CD14-positive monocyte (primary cell): Measurements from ENCODE around the gene MEOX1. TPM values are rescaled to one million over a fixed set of nuclear protein-coding genes. Genes with fewer than 3 reads are reported as not detected.

Experiments
- DNase-seq, 3 donors: peaks; one replicate each; pipeline ENCODE4 v3.0.0-alpha.2; 2011 to 2022
- H2AFZ ChIP-seq: 2 replicates; pipeline ENCODE4 v1.6.0; 2012; ENCODE audit warnings: mild to moderate bottlenecking, low read depth, low read length, inconsistent platforms; ENCODE audit not compliant: insufficient read depth, poor library complexity, severe bottlenecking
- H3K27ac ChIP-seq, 2 donors: 1 replicate in 1 of 2; 2 replicates in 1 of 2; pipeline ENCODE4 v1.5.1; 2012 to 2013; ENCODE audit warnings: low read length in 2 of 2, control low read depth in 1 of 2, inconsistent platforms in 1 of 2, low read depth in 1 of 2, mild to moderate bottlenecking in 1 of 2
- H3K27me3 ChIP-seq, 2 donors: one replicate each; pipeline versions ENCODE4 v1.6.0 to v1.6.1; 2011 to 2013; ENCODE audit warnings: low read length in 2 of 2; ENCODE audit not compliant: control insufficient read depth in 2 of 2, insufficient read depth in 2 of 2
- H3K36me3 ChIP-seq, 2 donors: replicated peaks in 1 of 2; 1 replicate in 1 of 2; 2 replicates in 1 of 2; pipeline versions ENCODE4 v1.5.1 to v1.6.1; 2012 to 2013; ENCODE audit warnings: low read length in 2 of 2, control low read depth in 1 of 2, inconsistent platforms in 1 of 2, mild to moderate bottlenecking in 1 of 2; ENCODE audit not compliant: insufficient read depth in 2 of 2, control insufficient read depth in 1 of 2
- H3K4me1 ChIP-seq, 2 donors: 1 replicate in 1 of 2; 2 replicates in 1 of 2; pipeline versions ENCODE4 v1.5.1 to v1.6.1; 2012 to 2013; ENCODE audit warnings: low read length in 2 of 2, control low read depth in 1 of 2, inconsistent platforms in 1 of 2, mild to moderate bottlenecking in 1 of 2, moderate library complexity in 1 of 2; ENCODE audit not compliant: insufficient read depth in 2 of 2, control insufficient read depth in 1 of 2
- H3K4me2 ChIP-seq: replicated peaks from 2 replicates; pipeline ENCODE3; 2012; ENCODE audit warnings: low read length, moderate library complexity, mild to moderate bottlenecking; ENCODE audit not compliant: poor library complexity, severe bottlenecking; ENCODE audit errors: extremely low read depth
- H3K4me3 ChIP-seq, 3 experiments: fragments of 200-600 bp in 1 of 3; sonication (generic) in 1 of 3; replicated peaks in 1 of 3; 1 replicate in 2 of 3; 2 replicates in 1 of 3; pipeline ENCODE4 v1.5.1; 2011 to 2013; ENCODE audit warnings: low read length in 3 of 3, mild to moderate bottlenecking in 3 of 3, control low read depth in 2 of 3, low read depth in 2 of 3, inconsistent platforms in 1 of 3, moderate library complexity in 1 of 3
- H3K79me2 ChIP-seq: 2 replicates; pipeline ENCODE4 v1.6.0; 2012; ENCODE audit warnings: mild to moderate bottlenecking, control low read depth, inconsistent platforms, low read length, moderate library complexity; ENCODE audit not compliant: insufficient read depth
- H3K9ac ChIP-seq: 2 replicates; pipeline ENCODE4 v1.6.0; 2017; ENCODE audit warnings: low read length, mild to moderate bottlenecking; ENCODE audit not compliant: insufficient read depth, poor library complexity, severe bottlenecking
- H3K9me3 ChIP-seq, 2 donors: replicated peaks in 1 of 2; 1 replicate in 1 of 2; 2 replicates in 1 of 2; pipeline versions ENCODE4 v1.5.1 to v1.6.1; 2012 to 2013; ENCODE audit warnings: low read length in 2 of 2, control low read depth in 1 of 2; ENCODE audit not compliant: control insufficient read depth in 1 of 2, insufficient read depth in 1 of 2
- H4K20me1 ChIP-seq: 2 replicates; pipeline ENCODE4 v1.6.0; 2012; ENCODE audit warnings: mild to moderate bottlenecking, low read length, control low read depth, moderate library complexity; ENCODE audit not compliant: insufficient read depth
- H3K27ac Mint-ChIP-seq, 7 donors: one replicate each; pipeline ENCODE4 v1.8.0; 2020; ENCODE audit warnings: mild to moderate bottlenecking in 7 of 7, mixed read lengths in 7 of 7, moderate library complexity in 6 of 7, inconsistent platforms in 2 of 7
- H3K27me3 Mint-ChIP-seq, 3 donors: one replicate each; pipeline ENCODE4 v1.8.0; 2021 to 2022; ENCODE audit warnings: low read depth in 3 of 3, mild to moderate bottlenecking in 3 of 3, mixed read lengths in 3 of 3, moderate library complexity in 3 of 3, inconsistent platforms in 1 of 3
- H3K36me3 Mint-ChIP-seq, 2 donors: one replicate each; pipeline ENCODE4 v1.8.0; 2020; ENCODE audit warnings: mixed read lengths in 2 of 2, inconsistent platforms in 1 of 2, mild to moderate bottlenecking in 1 of 2
- H3K4me1 Mint-ChIP-seq: one replicate; pipeline ENCODE4 v1.8.0; 2020; ENCODE audit warnings: mild to moderate bottlenecking, mixed read lengths
- H3K4me3 Mint-ChIP-seq, 2 donors: one replicate each; pipeline ENCODE4 v1.8.0; 2020; ENCODE audit warnings: mild to moderate bottlenecking in 2 of 2, mixed read lengths in 2 of 2, moderate library complexity in 1 of 2
- H3K9me3 Mint-ChIP-seq, 7 donors: one replicate each; pipeline ENCODE4 v1.8.0; 2020 to 2022; ENCODE audit warnings: mixed read lengths in 7 of 7, mild to moderate bottlenecking in 6 of 7, moderate library complexity in 6 of 7, inconsistent platforms in 2 of 7
- WGBS: methylation state at CpG from one replicate; pipeline ENCODE4 v1.1.5; 2013; ENCODE audit warnings: missing lambda C conversion rate; ENCODE audit not compliant: insufficient coverage; 5-methylcytosine and 5-hydroxymethylcytosine counted together
- intact Hi-C, 2 donors: fragments of 100-400 bp; cut with micrococcal nuclease; formaldehyde crosslinking; loops; one replicate each; pipeline versions ENCODE4 v1.15.0 to v1.15.1; 2023
- polyA plus RNA-seq, 3 donors: library from polyadenylated mRNA; depleted of rRNA in 1 of 3; unstranded in 2 of 3; stranded (reverse) in 1 of 3; fragments of 300-500 nt in 2 of 3; fragments of >200 nt in 1 of 3; fragmentation: Illumina TruSeq in 2 of 3; gene quantifications; 1 replicate in 2 of 3; 2 replicates in 1 of 3; pipeline ENCODE4 v1.2.3, GENCODE V29; 2012 to 2021
- TF ChIP-seq, protein P1 (sequence below): fragments of 200-600 bp; IDR thresholded peaks from one replicate; pipeline ENCODE4 v1.8.0; 2022; ENCODE audit warnings: antibody characterized with exemption, mild to moderate bottlenecking

MEOX1 gene
- polyA plus RNA-seq, 3 donors, result 0.06 TPM; not detected in 2

DNA sequence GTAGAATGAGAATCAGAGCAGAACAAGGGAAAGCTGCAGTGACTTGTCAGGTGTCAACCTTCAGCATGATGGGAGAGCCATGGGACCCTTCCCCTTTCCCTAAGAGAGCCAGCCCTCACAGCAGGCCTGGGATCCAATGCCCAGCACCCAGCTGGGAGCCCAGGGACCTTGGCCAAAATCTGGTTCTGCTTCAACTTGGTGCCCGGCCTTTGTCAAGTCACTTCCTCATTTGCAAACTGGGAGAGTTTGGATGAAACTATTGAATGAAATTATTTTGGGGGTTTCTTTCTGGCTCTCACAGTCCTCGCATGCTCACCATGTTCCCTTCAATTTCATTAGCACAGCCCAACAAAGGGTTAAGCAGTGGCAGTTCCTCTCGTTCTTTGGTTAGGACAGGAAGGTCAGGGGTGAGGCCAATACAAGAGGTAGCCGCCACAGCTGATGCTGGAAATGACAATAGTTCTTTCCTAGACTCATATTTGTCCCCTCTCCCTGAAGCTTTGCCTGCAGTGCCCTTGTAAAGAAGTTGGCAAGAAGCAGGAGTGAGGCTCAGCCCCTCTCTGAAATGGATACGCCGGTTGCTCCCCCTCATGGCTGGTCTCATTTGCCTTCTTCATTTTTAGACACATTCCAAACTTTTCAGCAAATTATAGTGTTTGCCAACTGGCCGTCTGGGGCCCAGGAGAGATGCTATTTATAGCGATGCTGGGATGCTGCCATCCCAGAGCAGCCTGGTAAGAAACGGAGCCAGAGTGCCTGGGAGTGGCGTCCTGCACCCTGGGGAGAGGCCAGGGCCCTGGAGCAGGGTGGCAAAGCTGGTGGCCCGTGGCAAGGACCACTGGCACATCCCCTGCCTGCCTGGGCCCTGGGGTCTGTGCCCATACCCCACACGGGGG, 34.5 kb upstream of the MEOX1 start:
- intact Hi-C loops, result loop anchor here in 1 of 2 donors (2.0 kb wide), 1 partner anchor 63 kb away; the partner anchor contains the start of gene SOST

More for the DNA sequence above, 34.5 kb upstream of the MEOX1 start:
- Histone ChIP-seq H4K20me1 (no peaks in the 10 kb centered on the region), H3K36me3 (no peaks in the 10 kb centered on the region), H3K79me2 (no peaks in the 10 kb centered on the region), H3K9me3 (peaks cover 0 to 2% of the 10 kb centered on the region in 2 donors), H3K4me3 (no peak overlapping the region), H3K27ac (no peak overlapping the region), H2AFZ (peak overlapping the region; percentile 21), H3K27me3 (peaks cover 0 to 23% of the 10 kb centered on the region in 2 donors), H3K9ac (no peak overlapping the region), H3K4me2 (no peak overlapping the region), H3K4me1 (peaks cover 5 to 13% of the 10 kb centered on the region in 2 donors)
- peaks cover 23 to 44% (median 27%) of the 10 kb centered on the region in 3 donors for H3K27me3 Mint-ChIP-seq
- no peaks in the 10 kb centered on the region for H3K36me3 Mint-ChIP-seq
- H3K4me3 Mint-ChIP-seq, result no peak overlapping the region
- H3K27ac Mint-ChIP-seq, result no peak overlapping the region
- H3K4me1 Mint-ChIP-seq, result peaks cover 8% of the 10 kb centered on the region
- WGBS, result 84% methylated on average over 6 of the region's 12 CpGs
- peak in 2 of 3 donors; percentile 13 to 24 for DNase-seq
- TF ChIP-seq, protein P1, sequence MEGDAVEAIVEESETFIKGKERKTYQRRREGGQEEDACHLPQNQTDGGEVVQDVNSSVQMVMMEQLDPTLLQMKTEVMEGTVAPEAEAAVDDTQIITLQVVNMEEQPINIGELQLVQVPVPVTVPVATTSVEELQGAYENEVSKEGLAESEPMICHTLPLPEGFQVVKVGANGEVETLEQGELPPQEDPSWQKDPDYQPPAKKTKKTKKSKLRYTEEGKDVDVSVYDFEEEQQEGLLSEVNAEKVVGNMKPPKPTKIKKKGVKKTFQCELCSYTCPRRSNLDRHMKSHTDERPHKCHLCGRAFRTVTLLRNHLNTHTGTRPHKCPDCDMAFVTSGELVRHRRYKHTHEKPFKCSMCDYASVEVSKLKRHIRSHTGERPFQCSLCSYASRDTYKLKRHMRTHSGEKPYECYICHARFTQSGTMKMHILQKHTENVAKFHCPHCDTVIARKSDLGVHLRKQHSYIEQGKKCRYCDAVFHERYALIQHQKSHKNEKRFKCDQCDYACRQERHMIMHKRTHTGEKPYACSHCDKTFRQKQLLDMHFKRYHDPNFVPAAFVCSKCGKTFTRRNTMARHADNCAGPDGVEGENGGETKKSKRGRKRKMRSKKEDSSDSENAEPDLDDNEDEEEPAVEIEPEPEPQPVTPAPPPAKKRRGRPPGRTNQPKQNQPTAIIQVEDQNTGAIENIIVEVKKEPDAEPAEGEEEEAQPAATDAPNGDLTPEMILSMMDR, result no peak
- H3K9me3 Mint-ChIP-seq, result peaks cover 4 to 6% (median 6%) of the 10 kb centered on the region in 7 donors
